ENCODE measurements around the gene HSH2D. TPM values are rescaled to one million over a fixed set of nuclear protein-coding genes. Genes with fewer than 3 reads are reported as not detected.

HSH2D gene, protein sequence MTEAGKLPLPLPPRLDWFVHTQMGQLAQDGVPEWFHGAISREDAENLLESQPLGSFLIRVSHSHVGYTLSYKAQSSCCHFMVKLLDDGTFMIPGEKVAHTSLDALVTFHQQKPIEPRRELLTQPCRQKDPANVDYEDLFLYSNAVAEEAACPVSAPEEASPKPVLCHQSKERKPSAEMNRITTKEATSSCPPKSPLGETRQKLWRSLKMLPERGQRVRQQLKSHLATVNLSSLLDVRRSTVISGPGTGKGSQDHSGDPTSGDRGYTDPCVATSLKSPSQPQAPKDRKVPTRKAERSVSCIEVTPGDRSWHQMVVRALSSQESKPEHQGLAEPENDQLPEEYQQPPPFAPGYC
- total RNA-seq: not detected in 2 replicates

GRCh38 chr19:16143399-16144215 is at the start of gene HSH2D:
HSH2D (plus strand) TSS chr19:16143685; CDS start chr19:16148751, 5,066 bp downstream.

DNA sequence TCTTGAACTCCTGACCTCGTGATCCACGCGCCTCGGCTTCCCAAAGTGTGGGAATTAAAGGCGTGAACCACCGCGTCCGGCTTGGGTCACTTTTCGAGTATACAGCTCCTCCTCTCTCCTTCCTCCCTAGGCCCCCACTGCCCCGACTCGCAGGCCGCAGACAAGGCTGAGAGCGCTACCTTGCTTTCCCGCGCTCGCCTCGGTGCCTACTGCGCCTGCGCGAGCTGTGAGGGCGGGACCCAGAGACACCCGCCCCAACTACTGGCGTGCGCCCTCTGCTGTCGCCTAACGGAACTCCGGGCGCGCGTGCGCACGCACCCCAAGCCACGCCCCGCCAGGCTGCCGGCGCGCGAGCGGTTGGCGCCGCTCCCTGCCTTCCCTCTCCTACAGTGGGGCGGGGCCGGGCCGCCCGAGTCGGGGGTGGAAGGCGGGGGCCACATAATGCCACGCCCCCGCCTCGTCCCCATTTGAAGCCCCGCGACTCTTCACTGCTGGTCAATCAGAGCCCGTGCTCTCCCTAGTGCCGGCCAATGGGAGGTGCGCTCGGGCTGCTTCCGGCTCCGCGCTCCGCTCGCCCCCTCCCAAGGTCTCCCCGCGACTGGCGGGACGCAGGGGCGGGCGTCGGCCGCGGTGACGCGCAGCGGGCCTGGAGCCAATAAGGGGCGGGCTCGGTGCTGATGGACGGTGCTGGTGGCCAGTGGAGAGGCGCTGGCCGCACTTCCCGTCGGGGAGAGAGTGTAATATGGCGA is 32.2 kb upstream of the HSH2D start, which contains the start of gene RAB8A:
Gene RAB8A, plus strand, starts transcription at position 730 of the 749 bp plus-strand sequence. Its CDS starts 13 bp downstream, at position 743.

DNA sequence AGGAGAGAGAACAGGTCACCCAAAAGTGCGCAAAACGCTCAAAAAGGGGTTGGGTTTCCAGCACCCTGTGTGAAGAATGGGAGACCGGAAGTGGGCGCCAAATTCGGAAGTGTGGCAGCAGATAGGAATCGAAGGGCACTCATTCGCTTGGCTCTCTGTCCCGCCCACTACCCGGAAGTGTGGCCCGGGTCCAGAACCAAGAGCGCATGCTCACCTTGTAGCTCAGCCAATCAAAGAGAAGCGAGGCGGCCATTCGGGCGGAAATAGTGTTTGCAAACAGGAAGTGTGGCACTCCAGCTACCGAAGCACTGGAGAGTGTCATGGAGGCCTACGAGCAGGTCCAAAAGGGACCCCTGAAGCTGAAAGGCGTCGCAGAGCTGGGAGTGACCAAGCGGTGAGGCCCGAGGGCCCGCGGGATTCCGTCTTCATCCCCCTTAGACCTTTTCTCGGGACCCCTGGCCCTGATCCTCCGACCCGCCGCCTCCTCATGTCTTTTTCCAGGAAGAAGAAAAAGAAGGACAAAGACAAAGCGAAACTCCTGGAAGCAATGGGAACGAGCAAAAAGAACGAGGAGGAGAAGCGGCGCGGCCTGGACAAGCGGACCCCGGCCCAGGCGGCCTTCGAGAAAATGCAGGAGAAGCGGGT is 41.8 kb downstream of the HSH2D start, which contains the start of gene FAM32A:
Gene FAM32A, plus strand, starts transcription at position 288 of the 645 bp plus-strand sequence. Its CDS starts 33 bp downstream, at position 321.

GRCh38 chr19:16197622-16198369 is 54.3 kb downstream of the HSH2D start, which contains the start of gene AP1M1:
AP1M1 (plus strand) TSS chr19:16197911; CDS start chr19:16198027, 116 bp downstream.

Other genes starting within 250 kb of the HSH2D start
- gene CYP4F2, start 245.6 kb upstream of the HSH2D start, total RNA-seq: not detected in 2 replicates
- gene CYP4F11, start 209.2 kb upstream of the HSH2D start, total RNA-seq: not detected in 2 replicates
- gene OR10H4, start 194.7 kb upstream of the HSH2D start, total RNA-seq: not detected in 2 replicates
- 925 and 1,202 TPM in 2 replicates for gene TPM4, start 67.2 kb upstream of the HSH2D start, total RNA-seq
- gene RAB8A, start 31.8 kb upstream of the HSH2D start, total RNA-seq: 35.2 and 58.6 TPM in 2 replicates
- gene CIB3, start 29.8 kb downstream of the HSH2D start, total RNA-seq: not detected in 2 replicates
- gene FAM32A, start 41.7 kb downstream of the HSH2D start, total RNA-seq: 106 and 134 TPM in 2 replicates
- 124 and 132 TPM in 2 replicates for gene AP1M1, start 54.2 kb downstream of the HSH2D start, total RNA-seq
- gene KLF2, start 181.1 kb downstream of the HSH2D start, total RNA-seq: 1.2 and 7.0 TPM in 2 replicates